SK-N-MC (cell line): ENCODE measurements around the gene CRACR2B.

Source experiments
- EZH2 ChIP-seq: fragments of 200-600 bp; sonication (generic); IDR thresholded peaks from one replicate; pipeline ENCODE4 v1.6.1; 2017; ENCODE audit warnings: antibody characterized with exemption
- FOXP2 ChIP-seq: optimal IDR thresholded peaks from 2 replicates; pipeline ENCODE3; 2011; ENCODE audit warnings: mild to moderate bottlenecking, moderate library complexity; ENCODE audit not compliant: insufficient read depth; ENCODE audit errors: extremely low read length, control extremely low read depth
- POLR2AphosphoS5 ChIP-seq: IDR thresholded peaks from 2 replicates; pipeline ENCODE4 v1.6.1; 2012; ENCODE audit warnings: mild to moderate bottlenecking, low read depth, low read length, borderline replicate concordance

- TF ChIP-seq EZH2 (no peak), POLR2AphosphoS5 (no peak; the same call in 1 of the 2 replicates), FOXP2 (peak; percentile 65)
These were observed 16.3 kb downstream of the CRACR2B start for GRCh38 chr11:843818-844692.
